RWPE1 (cell line): ENCODE results near the gene SCGB2B2.
"Not testable (repeated sequence)": the region's sequence is repeated elsewhere in the genome, so short reads cannot be mapped to it uniquely, and the experiment has no call there.

ENCODE experiments used
- CTCF ChIA-PET: fragments of 350-600 bp; sonication (Branson Sonifier 250); formaldehyde crosslinking; extraction: SDS; loops from one replicate; lab custom pipeline; 2021; lab: Yijun Ruan, JAX
- POLR2A ChIA-PET: fragments of 400-600 bp; formaldehyde crosslinking; extraction: SDS; loops from one replicate; lab custom pipeline; 2020; ENCODE audit warnings: antibody characterized with exemption; ENCODE audit not compliant: low non-redundant PET; lab: Yijun Ruan, JAX
- DNase-seq: peaks from one replicate; pipeline ENCODE4 v3.0.0; 2012; ENCODE audit warnings: low spot score
- H3K27ac ChIP-seq: fragments of 450-650 bp; 2 replicates; pipeline ENCODE4 v1.5.1; 2017
- CTCF ChIP-seq: fragments of 450-650 bp; conservative IDR thresholded peaks from 2 replicates; pipeline ENCODE4 v1.5.1; 2017; ENCODE audit warnings: low read depth, mild to moderate bottlenecking

Gene SCGB2B2

GRCh38 chr19:34666958-34667265 is 10.0 kb downstream of the SCGB2B2 start:
- no peak for DNase-seq
- POLR2A ChIA-PET: no interaction called here
- TF ChIP-seq CTCF: no peak
- H3K27ac ChIP-seq: peak overlapping the region; percentile 65
- CTCF ChIA-PET: no interaction called here

- ChIA-PET POLR2A (no interaction called here), CTCF (no interaction called here)
- no peak for TF ChIP-seq CTCF
- DNase-seq: no peak
- H3K27ac ChIP-seq: no peak overlapping the region; the same call in 1 of the 2 replicates
These were observed 10.6 kb downstream of the SCGB2B2 start for GRCh38 chr19:34666200-34666957.

- CTCF ChIA-PET, DNase-seq, H3K27ac ChIP-seq, POLR2A ChIA-PET: not testable (repeated sequence)
These were observed 11.7 kb downstream of the SCGB2B2 start for GRCh38 chr19:34665275-34665674.

GRCh38 chr19:34664870-34665269 is 12.1 kb downstream of the SCGB2B2 start:
- no peak for DNase-seq
- H3K27ac ChIP-seq: no peak overlapping the region
- ChIA-PET CTCF (interaction anchor here (1.0 kb wide), 1 partner anchor 25 kb away, joined by 8 read pairs; no protein-coding TSS in a partner anchor), POLR2A (no interaction called here)
- no peak for TF ChIP-seq CTCF

GRCh38 chr19:34664168-34664567 is 12.8 kb downstream of the SCGB2B2 start:
- no peak for TF ChIP-seq CTCF
- no peak overlapping the region for H3K27ac ChIP-seq
- POLR2A ChIA-PET: no interaction called here
- no peak for DNase-seq
- CTCF ChIA-PET: interaction anchor here (1.0 kb wide), 1 partner anchor 24 kb away, joined by 8 read pairs; no protein-coding TSS in a partner anchor

GRCh38 chr19:34662919-34663318 is 14.0 kb downstream of the SCGB2B2 start:
- DNase-seq: peak; percentile 13
- H3K27ac ChIP-seq: no peak overlapping the region
- POLR2A ChIA-PET: no interaction called here
- CTCF ChIA-PET: interaction anchor here (0.6 to 0.7 kb wide), 3 partner anchors 127 to 1808 kb away, joined by 3 to 4 read pairs (median 3); no protein-coding TSS in a partner anchor
- no peak for TF ChIP-seq CTCF

GRCh38 chr19:34661357-34661756 is 15.6 kb downstream of the SCGB2B2 start:
- ChIA-PET POLR2A (no interaction called here), CTCF (interaction anchor here (0.6 kb wide), 1 partner anchor 24 kb away, joined by 3 read pairs; no protein-coding TSS in a partner anchor)
- H3K27ac ChIP-seq: no peak overlapping the region
- DNase-seq: no peak
- TF ChIP-seq CTCF: no peak
